H1 (cell line): ENCODE results near the gene ARHGAP42. TPM values are rescaled to one million over a fixed set of nuclear protein-coding genes. Genes with fewer than 3 reads are reported as not detected.

Source experiments
- CTCF ChIA-PET: fragments of 300-600 bp; sonication (Branson Sonifier 250); formaldehyde crosslinking; loops from one replicate; lab custom pipeline; 2021; ENCODE audit not compliant: partially characterized antibody; lab: Charles Lee
- POLR2A ChIA-PET: fragments of 300-600 bp; sonication (Branson Sonifier 250); formaldehyde crosslinking; loops from one replicate; lab custom pipeline; 2021; ENCODE audit warnings: inconsistent platforms; ENCODE audit not compliant: partially characterized antibody; lab: Charles Lee
- DNase-seq, 2 experiments: peaks; one replicate each; pipeline versions ENCODE4 v3.0.0 to v3.0.0-alpha.2; 2010 to 2022; ENCODE audit warnings: low spot score in 2 of 2, low read depth in 1 of 2, mixed read lengths in 1 of 2
- FAIRE-seq: peaks from 2 replicates; lab custom pipeline; 2011; peaks lifted over from hg19 to GRCh38; lab: Jason Lieb, UNC
- H2AFZ ChIP-seq: 2 replicates; pipeline ENCODE4 v1.8.1; 2012; ENCODE audit warnings: low read length, inconsistent platforms
- H2AK5ac ChIP-seq: 2 replicates; pipeline ENCODE4 v1.6.1; 2013; ENCODE audit warnings: low read depth, low read length
- H2BK120ac ChIP-seq: replicated peaks from 2 replicates; pipeline ENCODE3; 2013; ENCODE audit warnings: low read depth, low read length, inconsistent platforms
- H2BK12ac ChIP-seq: 2 replicates; pipeline ENCODE4 v1.6.1; 2013; ENCODE audit warnings: low read depth, low read length
- H2BK15ac ChIP-seq: 2 replicates; pipeline ENCODE4 v1.6.1; 2013; ENCODE audit warnings: low read length
- H2BK20ac ChIP-seq: 2 replicates; pipeline ENCODE4 v1.6.1; 2013; ENCODE audit warnings: low read length
- H2BK5ac ChIP-seq: 2 replicates; pipeline ENCODE4 v1.6.1; 2013; ENCODE audit warnings: low read depth, low read length
- H3K14ac ChIP-seq: 2 replicates; pipeline ENCODE4 v1.6.1; 2013; ENCODE audit warnings: inconsistent platforms; ENCODE audit not compliant: insufficient read length
- H3K18ac ChIP-seq: 2 replicates; pipeline ENCODE4 v1.6.1; 2013; ENCODE audit warnings: low read length; ENCODE audit errors: extremely low read depth
- H3K23ac ChIP-seq: 2 replicates; pipeline ENCODE4 v1.6.1; 2013; ENCODE audit warnings: inconsistent platforms; ENCODE audit not compliant: insufficient read length
- H3K23me2 ChIP-seq: 2 replicates; pipeline ENCODE4 v1.6.1; 2013; ENCODE audit warnings: low read depth, low read length
- H3K27ac ChIP-seq: 2 replicates; pipeline ENCODE4 v1.6.1; 2011; ENCODE audit warnings: low read depth, low read length, inconsistent platforms
- H3K27me3 ChIP-seq, 4 experiments: replicated peaks in 1 of 4; 1 replicate in 1 of 4; 2 replicates in 3 of 4; pipeline versions ENCODE4 v1.6.1 to v1.8.1; 2011 to 2013; ENCODE audit warnings: low read length in 3 of 4, mild to moderate bottlenecking in 3 of 4, inconsistent platforms in 2 of 4, mixed read lengths in 2 of 4, moderate library complexity in 1 of 4; ENCODE audit not compliant: control insufficient read depth in 3 of 4, insufficient read depth in 3 of 4; ENCODE audit errors: extremely low read depth in 1 of 4
- H3K36me3 ChIP-seq, 4 experiments: 2 replicates each; pipeline versions ENCODE4 v1.6.1 to v1.8.1; 2011 to 2013; ENCODE audit warnings: mild to moderate bottlenecking in 4 of 4, low read length in 3 of 4, moderate library complexity in 2 of 4, control low read depth in 1 of 4, inconsistent platforms in 1 of 4; ENCODE audit not compliant: insufficient read depth in 4 of 4, control insufficient read depth in 2 of 4
- H3K4ac ChIP-seq: replicated peaks from 2 replicates; pipeline ENCODE3; 2013; ENCODE audit warnings: low read length, low read depth, mixed read lengths, inconsistent platforms; ENCODE audit not compliant: insufficient read length
- H3K4me1 ChIP-seq, 4 experiments: replicated peaks in 1 of 4; 1 replicate in 1 of 4; 2 replicates in 3 of 4; pipeline versions ENCODE4 v1.6.1 to v1.8.1; 2011 to 2013; ENCODE audit warnings: low read length in 3 of 4, inconsistent platforms in 2 of 4, mixed read lengths in 1 of 4; ENCODE audit not compliant: insufficient read depth in 4 of 4, control insufficient read depth in 3 of 4
- H3K4me2 ChIP-seq, 2 experiments: 2 replicates each; pipeline versions ENCODE4 v1.6.1 to v1.8.1; 2011 to 2013; ENCODE audit warnings: low read depth in 2 of 2, low read length in 2 of 2, control low read depth in 1 of 2, inconsistent platforms in 1 of 2, mild to moderate bottlenecking in 1 of 2; ENCODE audit not compliant: insufficient read depth in 1 of 2
- H3K4me3 ChIP-seq, 4 experiments: fragments of 200-600, 300-600 bp in 1 of 4; sonication (generic), shearing (Covaris generic), sonication (Bioruptor Twin) in 1 of 4; 2 replicates each; pipeline versions ENCODE4 v1.5.1 to v1.8.1; 2011 to 2016; ENCODE audit warnings: low read length in 4 of 4, low read depth in 3 of 4, control low read depth in 2 of 4, inconsistent platforms in 2 of 4, mild to moderate bottlenecking in 2 of 4, mixed read lengths in 1 of 4, moderate library complexity in 1 of 4; ENCODE audit not compliant: insufficient read depth in 2 of 4; ENCODE audit errors: extremely low read depth in 1 of 4
- H3K56ac ChIP-seq: replicated peaks from 2 replicates; pipeline ENCODE3; 2013; ENCODE audit warnings: low read depth, mild to moderate bottlenecking, mixed read lengths, low read length, inconsistent platforms; ENCODE audit not compliant: insufficient read length
- H3K79me1 ChIP-seq: 2 replicates; pipeline ENCODE4 v1.6.1; 2013; ENCODE audit warnings: low read depth, low read length, control low read depth
- H3K79me2 ChIP-seq, 2 experiments: 2 replicates each; pipeline versions ENCODE4 v1.6.1 to v1.8.1; 2012 to 2013; ENCODE audit warnings: low read length in 2 of 2, mild to moderate bottlenecking in 2 of 2, inconsistent platforms in 1 of 2; ENCODE audit not compliant: insufficient read depth in 2 of 2, control insufficient read depth in 1 of 2
- H3K9ac ChIP-seq, 4 experiments: replicated peaks in 1 of 4; 1 replicate in 1 of 4; 2 replicates in 3 of 4; pipeline versions ENCODE4 v1.6.1 to v1.8.1; 2011 to 2013; ENCODE audit warnings: low read depth in 3 of 4, low read length in 3 of 4, control low read depth in 2 of 4, mild to moderate bottlenecking in 2 of 4, moderate library complexity in 2 of 4, inconsistent platforms in 1 of 4; ENCODE audit errors: extremely low read depth in 1 of 4
- H3K9me3 ChIP-seq, 2 experiments: 2 replicates each; pipeline versions ENCODE4 v1.6.1 to v1.8.1; 2012 to 2013; ENCODE audit warnings: mild to moderate bottlenecking in 2 of 2, moderate library complexity in 2 of 2, control low read depth in 1 of 2, inconsistent platforms in 1 of 2, low read depth in 1 of 2, low read length in 1 of 2, mixed read lengths in 1 of 2; ENCODE audit not compliant: insufficient read depth in 2 of 2
- H4K20me1 ChIP-seq, 2 experiments: replicated peaks in 1 of 2; 2 replicates each; pipeline versions ENCODE3 to v1.8.1; 2011 to 2013; ENCODE audit warnings: inconsistent platforms in 2 of 2, low read length in 2 of 2, mild to moderate bottlenecking in 1 of 2; ENCODE audit not compliant: insufficient read depth in 2 of 2, control insufficient read depth in 1 of 2
- H4K5ac ChIP-seq: 2 replicates; pipeline ENCODE4 v1.6.1; 2013; ENCODE audit warnings: low read length, low read depth, mixed read lengths, inconsistent platforms; ENCODE audit not compliant: insufficient read length
- H4K8ac ChIP-seq: 2 replicates; pipeline ENCODE4 v1.8.0; 2013; ENCODE audit warnings: mild to moderate bottlenecking, moderate library complexity, low read length, inconsistent platforms; ENCODE audit not compliant: insufficient read depth; ENCODE audit errors: extremely low read depth
- H4K91ac ChIP-seq: replicated peaks from 2 replicates; pipeline ENCODE3; 2013; ENCODE audit warnings: low read length, mixed read lengths, inconsistent platforms; ENCODE audit not compliant: insufficient read length
- ASH2L ChIP-seq: fragments of 200-600, 300-600 bp; sonication (generic); IDR thresholded peaks from one replicate; pipeline ENCODE4 v1.7.1; 2017; ENCODE audit warnings: low read length
- BACH1 ChIP-seq: IDR thresholded peaks from 2 replicates; pipeline ENCODE4 v1.6.1; 2012; ENCODE audit warnings: low read length, improper control_type of control experiment
- BRCA1 ChIP-seq: IDR thresholded peaks from 2 replicates; pipeline ENCODE4 v1.6.1; 2012; ENCODE audit warnings: low read depth, low read length, improper control_type of control experiment
- CBX5 ChIP-seq: fragments of 300-800, 300-1000 bp; sonication (generic); IDR thresholded peaks from 2 replicates; pipeline ENCODE4 v1.7.1; 2016; ENCODE audit warnings: antibody characterized with exemption, low read length, low read depth
- CEBPB ChIP-seq: IDR thresholded peaks from 2 replicates; pipeline ENCODE4 v1.6.1; 2012; ENCODE audit warnings: low read depth, low read length
- CREB1 ChIP-seq: IDR thresholded peaks from 2 replicates; pipeline ENCODE4 v1.6.1; 2012; ENCODE audit warnings: inconsistent platforms
- EZH2 ChIP-seq: fragments of 200-600 bp; sonication (generic); IDR thresholded peaks from 2 replicates; pipeline ENCODE4 v1.7.1; 2012; ENCODE audit warnings: low read depth, mild to moderate bottlenecking, moderate library complexity, low read length, inconsistent platforms; ENCODE audit not compliant: severe bottlenecking
- JUND ChIP-seq: IDR thresholded peaks from 2 replicates; pipeline ENCODE4 v1.6.1; 2011; ENCODE audit warnings: mild to moderate bottlenecking, improper control_type of control experiment, low read length
- MAFK ChIP-seq: IDR thresholded peaks from 2 replicates; pipeline ENCODE4 v1.6.1; 2012; ENCODE audit warnings: low read depth, mild to moderate bottlenecking, improper control_type of control experiment, low read length
- RNF2 ChIP-seq: fragments of 200-900, 300-1000 bp; sonication (generic); IDR thresholded peaks from 2 replicates; pipeline ENCODE4 v1.7.1; 2016; ENCODE audit warnings: borderline replicate concordance, low read depth, mild to moderate bottlenecking, antibody characterized with exemption, low read length; ENCODE audit not compliant: poor library complexity, severe bottlenecking; ENCODE audit errors: missing control alignments
- SAP30 ChIP-seq: fragments of 300-600 bp; sonication (generic); IDR thresholded peaks from 2 replicates; pipeline ENCODE4 v1.7.1; 2012; ENCODE audit warnings: low read length, moderate library complexity, mild to moderate bottlenecking, inconsistent platforms; ENCODE audit not compliant: insufficient read depth, insufficient replicate concordance
- SP2 ChIP-seq: IDR thresholded peaks from 2 replicates; pipeline ENCODE4 v1.6.1; 2012; ENCODE audit warnings: mild to moderate bottlenecking, low read length, inconsistent platforms
- SP4 ChIP-seq: IDR thresholded peaks from 2 replicates; pipeline ENCODE4 v1.6.1; 2012; ENCODE audit warnings: low read length, inconsistent platforms
- WGBS, 2 experiments: shearing (Covaris generic) in 1 of 2; methylation state at CpG; one replicate each; pipeline versions ENCODE4 v1.1.6 to v1.1.7; 2013 to 2015; ENCODE audit warnings: low lambda C conversion rate in 2 of 2, mixed read lengths in 2 of 2, inconsistent platforms in 1 of 2, low coverage in 1 of 2, missing lambda C conversion rate in 1 of 2; ENCODE audit not compliant: insufficient replicate concordance in 2 of 2, insufficient coverage in 1 of 2, insufficient read length in 1 of 2; ENCODE audit errors: extremely low coverage in 1 of 2, missing lambda C conversion rate in 1 of 2; 5-methylcytosine and 5-hydroxymethylcytosine counted together
- polyA plus RNA-seq, 7 experiments: library from polyadenylated mRNA; depleted of rRNA in 3 of 7; stranded (reverse) in 5 of 7; unstranded in 2 of 7; fragments of >200 nt in 5 of 7; fragments of 200-250 nt in 2 of 7; gene quantifications; 1 replicate in 5 of 7; 2 replicates in 1 of 7; 4 replicates in 1 of 7; pipeline versions ENCODE4 v1.2.1 to v1.2.3, GENCODE V29; 2011 to 2013; ENCODE audit warnings: missing spikeins in 2 of 7, mixed read lengths in 2 of 7
- total RNA-seq: library from RNA; stranded (reverse); fragmentation: NEBNext Ultra II Directional; extraction: Animal tissue kit (Norgen Biotek cat#: 25700); gene quantifications from 2 replicates; pipeline ENCODE4 v1.2.1, GENCODE V29; 2021
- TF ChIP-seq, protein P1 (sequence below): IDR thresholded peaks from 2 replicates; pipeline ENCODE4 v1.6.1; 2011; ENCODE audit warnings: low read depth, mild to moderate bottlenecking, low read length; ENCODE audit not compliant: insufficient read depth

ARHGAP42 gene
- total and polyA plus RNA-seq, 2 of the 8 experiments (the other 6 are each of a cell fraction or from before 2014, with no cell fraction given), result 22.2 to 33.5 TPM

- H3K36me3 ChIP-seq, result no peaks in the 10 kb centered on the region
- H3K79me1 ChIP-seq, result no peaks in the 10 kb centered on the region
- no peaks in the 10 kb centered on the region for H3K4me1 ChIP-seq
- H3K4me3 ChIP-seq, result no peak overlapping the region
- H4K20me1 ChIP-seq, result no peaks in the 10 kb centered on the region
- no peak overlapping the region for H4K8ac ChIP-seq
- POLR2A ChIA-PET, result no interaction called here
- no peak overlapping the region for H2BK12ac ChIP-seq
- no peaks in the 10 kb centered on the region for H3K23me2 ChIP-seq
- no peak for DNase-seq
- no peak overlapping the region for H4K5ac ChIP-seq
- H3K27me3 ChIP-seq, result no peaks in the 10 kb centered on the region
- H3K79me2 ChIP-seq, result no peaks in the 10 kb centered on the region
- H3K23ac ChIP-seq, result no peak overlapping the region
- no peak overlapping the region for H3K27ac ChIP-seq
- no peak overlapping the region for H3K14ac ChIP-seq
- H4K91ac ChIP-seq, result no peak overlapping the region
- H3K18ac ChIP-seq, result no peak overlapping the region
- H3K56ac ChIP-seq, result no peak overlapping the region
- H2BK15ac ChIP-seq, result no peak overlapping the region
- 87% methylated on average over 2 of the region's 2 CpGs; no CpG with 5 or more reads in 1 of the 2 experiments for WGBS, 2 experiments
- no peak overlapping the region for H2AFZ ChIP-seq
- no peak overlapping the region for H2BK120ac ChIP-seq
- H2AK5ac ChIP-seq, result no peak overlapping the region
- H2BK5ac ChIP-seq, result no peak overlapping the region
- no peak overlapping the region for H3K4me2 ChIP-seq
- FAIRE-seq, result no peak
- no peaks in the 10 kb centered on the region for H3K9me3 ChIP-seq
- no peak overlapping the region for H2BK20ac ChIP-seq
- H3K4ac ChIP-seq, result no peak overlapping the region
- CTCF ChIA-PET, result no interaction called here
- H3K9ac ChIP-seq, result no peak overlapping the region
- TF ChIP-seq SP4 (no peak), MAFK (no peak), CREB1 (no peak), BACH1 (no peak), SP2 (no peak), JUND (no peak), CEBPB (no peak), ASH2L (no peak), SAP30 (no peak), RNF2 (no peak), BRCA1 (no peak), CBX5 (no peak), EZH2 (no peak)
- TF ChIP-seq, protein P1, sequence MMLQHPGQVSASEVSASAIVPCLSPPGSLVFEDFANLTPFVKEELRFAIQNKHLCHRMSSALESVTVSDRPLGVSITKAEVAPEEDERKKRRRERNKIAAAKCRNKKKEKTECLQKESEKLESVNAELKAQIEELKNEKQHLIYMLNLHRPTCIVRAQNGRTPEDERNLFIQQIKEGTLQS, result no peak
Measured at GRCh38 chr11:100948936-100949335, 261.8 kb downstream of the ARHGAP42 start.
